Liver (tissue), 9 donors: ENCODE measurements around the gene SS18L1. TPM values are rescaled to one million over a fixed set of nuclear protein-coding genes. Genes with fewer than 3 reads are reported as not detected.
A peak's percentile ranks its signal among the peaks of the same experiment; 100 is the strongest.

Experiments
- DNase-seq: peaks from one replicate; pipeline ENCODE4 v3.0.0-alpha.2; 2017; ENCODE audit warnings: low spot score
- H3K27ac ChIP-seq, 2 donors: one replicate each; pipeline ENCODE4 v1.7.0; 2013; ENCODE audit warnings: inconsistent platforms in 2 of 2, low read length in 2 of 2, control low read depth in 1 of 2, low read depth in 1 of 2, mild to moderate bottlenecking in 1 of 2
- H3K27me3 ChIP-seq, 4 donors: one replicate each; pipeline versions ENCODE4 v1.6.1 to v1.7.0; 2013; ENCODE audit warnings: low read length in 3 of 4, inconsistent platforms in 1 of 4, mild to moderate bottlenecking in 1 of 4, moderate library complexity in 1 of 4; ENCODE audit not compliant: control insufficient read depth in 4 of 4, insufficient read depth in 4 of 4
- H3K36me3 ChIP-seq, 4 donors: one replicate each; pipeline versions ENCODE4 v1.6.1 to v1.7.0; 2013; ENCODE audit warnings: low read length in 3 of 4, mild to moderate bottlenecking in 3 of 4, low read depth in 1 of 4, moderate library complexity in 1 of 4; ENCODE audit not compliant: control insufficient read depth in 4 of 4, insufficient read depth in 3 of 4
- H3K4me1 ChIP-seq, 4 donors: one replicate each; pipeline versions ENCODE4 v1.6.1 to v1.7.0; 2013; ENCODE audit warnings: low read length in 3 of 4, mild to moderate bottlenecking in 3 of 4, moderate library complexity in 1 of 4; ENCODE audit not compliant: control insufficient read depth in 4 of 4, insufficient read depth in 4 of 4
- H3K4me3 ChIP-seq, 3 donors: one replicate each; pipeline versions ENCODE4 v1.6.1 to v1.7.0; 2013; ENCODE audit warnings: low read length in 3 of 3, control low read depth in 1 of 3, low read depth in 1 of 3, mild to moderate bottlenecking in 1 of 3
- H3K9ac ChIP-seq, 2 donors: one replicate each; pipeline ENCODE4 v1.7.0; 2013; ENCODE audit warnings: low read length in 2 of 2, mild to moderate bottlenecking in 2 of 2, moderate library complexity in 2 of 2, control low read depth in 1 of 2, low read depth in 1 of 2
- H3K9me3 ChIP-seq, 4 donors: one replicate each; pipeline versions ENCODE4 v1.6.1 to v1.7.0; 2013; ENCODE audit warnings: low read length in 3 of 4; ENCODE audit not compliant: control insufficient read depth in 4 of 4
- ATF3 ChIP-seq: IDR thresholded peaks from 2 replicates; pipeline ENCODE4 v1.6.1; 2016; ENCODE audit warnings: antibody characterized with exemption
- CTCF ChIP-seq: fragments of 150-350 bp; IDR thresholded peaks from 2 replicates; pipeline ENCODE4 v1.5.1; 2017; ENCODE audit warnings: improper control_type of control experiment, low read depth, low read length; ENCODE audit not compliant: missing input control
- EGR1 ChIP-seq, 2 donors: IDR thresholded peaks; 2 replicates each; pipeline ENCODE4 v1.6.1; 2016 to 2018; ENCODE audit warnings: antibody characterized with exemption in 2 of 2, low read depth in 2 of 2
- FOXA1 ChIP-seq: IDR thresholded peaks from 2 replicates; pipeline ENCODE4 v1.6.1; 2016; ENCODE audit warnings: antibody characterized with exemption
- FOXA2 ChIP-seq: IDR thresholded peaks from 2 replicates; pipeline ENCODE4 v1.6.1; 2016; ENCODE audit warnings: antibody characterized with exemption
- GABPA ChIP-seq, 2 donors: IDR thresholded peaks in 1 of 2; conservative IDR thresholded peaks in 1 of 2; 2 replicates each; pipeline ENCODE4 v1.6.1; 2016; ENCODE audit warnings: antibody characterized with exemption in 2 of 2, mild to moderate bottlenecking in 1 of 2, moderate library complexity in 1 of 2
- HNF4A ChIP-seq, 2 donors: conservative IDR thresholded peaks; 2 replicates each; pipeline ENCODE4 v1.6.1; 2016; ENCODE audit warnings: antibody characterized with exemption in 2 of 2, mild to moderate bottlenecking in 2 of 2
- HNF4G ChIP-seq: IDR thresholded peaks from 2 replicates; pipeline ENCODE4 v1.6.1; 2016; ENCODE audit warnings: antibody characterized with exemption
- JUND ChIP-seq, 2 donors: IDR thresholded peaks; 2 replicates each; pipeline ENCODE4 v1.6.1; 2016; ENCODE audit warnings: antibody characterized with exemption in 2 of 2
- MAX ChIP-seq: IDR thresholded peaks from 2 replicates; pipeline ENCODE4 v1.6.1; 2016; ENCODE audit warnings: antibody characterized with exemption
- NR2F2 ChIP-seq: IDR thresholded peaks from 2 replicates; pipeline ENCODE4 v1.6.1; 2016; ENCODE audit warnings: antibody characterized with exemption
- RAD21 ChIP-seq, 2 donors: IDR thresholded peaks; 2 replicates each; pipeline ENCODE4 v1.6.1; 2016; ENCODE audit warnings: antibody characterized with exemption in 2 of 2, mild to moderate bottlenecking in 2 of 2
- REST ChIP-seq: IDR thresholded peaks from 2 replicates; pipeline ENCODE4 v1.6.1; 2016; ENCODE audit warnings: antibody characterized with exemption, mild to moderate bottlenecking
- RXRA ChIP-seq, 2 donors: IDR thresholded peaks; 2 replicates each; pipeline ENCODE4 v1.6.1; 2017 to 2018; ENCODE audit warnings: antibody characterized with exemption in 2 of 2, mild to moderate bottlenecking in 1 of 2
- SP1 ChIP-seq: IDR thresholded peaks from 2 replicates; pipeline ENCODE4 v1.6.1; 2018; ENCODE audit warnings: antibody characterized with exemption, mild to moderate bottlenecking
- TAF1 ChIP-seq: conservative IDR thresholded peaks from 2 replicates; pipeline ENCODE4 v1.6.1; 2016; ENCODE audit warnings: antibody characterized with exemption, mild to moderate bottlenecking
- YY1 ChIP-seq: IDR thresholded peaks from 2 replicates; pipeline ENCODE4 v1.6.1; 2016; ENCODE audit warnings: antibody characterized with exemption, mild to moderate bottlenecking
- ZBTB33 ChIP-seq: IDR thresholded peaks from 2 replicates; pipeline ENCODE4 v1.6.1; 2016; ENCODE audit warnings: antibody characterized with exemption
- WGBS: extraction: QIAGEN DNeasy Blood & Tissue Kit; methylation state at CpG from one replicate; pipeline ENCODE4 v1.1.7; 2013; 5-methylcytosine and 5-hydroxymethylcytosine counted together
- polyA plus RNA-seq, 2 donors: library from polyadenylated mRNA; stranded (reverse) in 1 of 2; unstranded in 1 of 2; fragments of 200-250 nt in 1 of 2; fragments of >200 nt in 1 of 2; fragmentation: Nextera tagmentation in 1 of 2; extraction: Ambion mirVana in 1 of 2; gene quantifications; one replicate each; pipeline versions ENCODE4 v1.2.1 to v1.2.3, GENCODE V29; 2013 to 2015
- total RNA-seq, 2 donors: library from RNA; depleted of rRNA; stranded (reverse); fragments of >200 nt; gene quantifications; one replicate each; pipeline ENCODE4 v1.2.3, GENCODE V29; 2014
- donor health status: healthy.
- donor health status: healthy.
- donor health status: healthy.
- donor health status: healthy.
- donor health status: healthy.

SS18L1 gene
- total and polyA plus RNA-seq, 4 donors: 6.1 to 24.3 (median 16.7) TPM

GRCh38 chr20:62179162-62179504 is 35.6 kb downstream of the SS18L1 start:
- Histone ChIP-seq H3K27ac (peak overlapping the region; percentile 97 to 98), H3K9ac (peak overlapping the region; percentile 78 to 80), H3K36me3 (peaks cover 0 to 10% (median 3%) of the 10 kb centered on the region in 4 donors), H3K4me3 (peak overlapping the region in 2 of 3 donors; percentile 12 to 42), H3K9me3 (no peaks in the 10 kb centered on the region), H3K4me1 (peaks cover 3 to 47% (median 16%) of the 10 kb centered on the region in 4 donors), H3K27me3 (no peaks in the 10 kb centered on the region)
- WGBS: 43% methylated on average over 14 of the region's 14 CpGs
- TF ChIP-seq MAX: peak; percentile 10
- TF ChIP-seq FOXA1: peak; percentile 36
- TF ChIP-seq JUND (IDR thresholded peaks at IDR 0.05): no peak
- TF ChIP-seq RXRA (IDR thresholded peaks at IDR 0.05): no peak
- no peak for TF ChIP-seq HNF4G
- no peak for TF ChIP-seq RAD21 (IDR thresholded peaks at IDR 0.05)
- no peak for TF ChIP-seq FOXA2
- no peak for TF ChIP-seq HNF4A (conservative IDR thresholded peaks at IDR 0.05)
- no peak for TF ChIP-seq SP1
- no peak for TF ChIP-seq EGR1 (IDR thresholded peaks at IDR 0.05; ENCODE audit: low read depth in 2 of 2)
- TF ChIP-seq CTCF: no peak
- no peak for TF ChIP-seq YY1
- TF ChIP-seq TAF1: peak; percentile 65
- TF ChIP-seq GABPA (IDR thresholded peaks at IDR 0.05 in 1 of 2, conservative IDR thresholded peaks at IDR 0.05 in 1 of 2): no peak
- no peak for TF ChIP-seq NR2F2
- TF ChIP-seq ATF3: no peak
- peak; percentile 16 for TF ChIP-seq REST
- TF ChIP-seq ZBTB33: no peak
- no peak for DNase-seq
